ENCODE data around the gene PVR.

- TF ChIP-seq IRF1 (CRISPR knock-in tag; IDR thresholded peaks at IDR 0.05) (no peak), CTCF (IDR thresholded peaks at IDR 0.05) (no peak), E2F5 (CRISPR knock-in tag; IDR thresholded peaks at IDR 0.05) (no peak)
Measured at GRCh38 chr19:44602081-44602480, 41.6 kb upstream of the PVR start.
